ENCODE results near the gene TBC1D22A.
"Not testable (repeated sequence)": the region's sequence is repeated elsewhere in the genome, so short reads cannot be mapped to it uniquely, and the experiment has no call there.

GRCh38 chr22:46817390-46817789, 54.9 kb downstream of the TBC1D22A start:
- TF ChIP-seq CTCF, EZH2phosphoT487 (IDR thresholded peaks at IDR 0.05; ENCODE audit: low read length): not testable (repeated sequence)
